Duodenal mucosa (tissue), 2 donors: ENCODE data around the gene AVEN.

Experiments used
- H3K27ac ChIP-seq: one replicate; pipeline ENCODE4 v1.7.0; 2013; ENCODE audit warnings: low read depth, low read length
- H3K27me3 ChIP-seq, 2 donors: one replicate each; pipeline ENCODE4 v1.7.0; 2013; ENCODE audit warnings: low read length in 2 of 2, control low read depth in 1 of 2; ENCODE audit not compliant: insufficient read depth in 2 of 2, control insufficient read depth in 1 of 2
- H3K36me3 ChIP-seq, 2 donors: one replicate each; pipeline ENCODE4 v1.7.0; 2013; ENCODE audit warnings: low read length in 2 of 2, control low read depth in 1 of 2; ENCODE audit not compliant: insufficient read depth in 2 of 2, control insufficient read depth in 1 of 2
- H3K4me1 ChIP-seq, 2 donors: one replicate each; pipeline ENCODE4 v1.7.0; 2013; ENCODE audit warnings: low read length in 2 of 2, control low read depth in 1 of 2; ENCODE audit not compliant: insufficient read depth in 2 of 2, control insufficient read depth in 1 of 2
- H3K4me3 ChIP-seq, 2 donors: one replicate each; pipeline ENCODE4 v1.7.0; 2013; ENCODE audit warnings: low read length in 2 of 2, low read depth in 1 of 2
- H3K9ac ChIP-seq, 2 donors: one replicate each; pipeline ENCODE4 v1.7.0; 2013; ENCODE audit warnings: low read length in 2 of 2, low read depth in 1 of 2
- H3K9me3 ChIP-seq, 2 donors: one replicate each; pipeline ENCODE4 v1.7.0; 2013; ENCODE audit warnings: low read length in 2 of 2, control low read depth in 1 of 2; ENCODE audit not compliant: control insufficient read depth in 1 of 2

The AVEN gene

DNA sequence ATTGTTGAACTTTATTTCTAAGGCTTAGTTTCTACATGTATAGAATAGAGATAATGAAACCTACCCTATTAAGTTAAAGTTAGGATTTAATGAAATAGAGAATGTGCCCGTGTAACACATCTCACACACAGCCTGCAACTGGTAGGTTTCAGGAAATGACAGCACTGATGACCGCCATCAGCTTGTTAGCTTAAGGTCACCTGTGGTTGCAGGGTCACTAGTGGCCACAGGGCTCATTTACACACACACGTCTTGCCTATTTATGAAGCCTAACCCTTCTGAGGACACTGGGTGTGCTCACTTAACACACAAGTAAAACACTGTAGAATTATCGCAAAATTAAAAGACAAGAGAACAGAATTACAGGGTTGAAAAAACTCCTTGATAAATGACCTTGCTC is 50.6 kb downstream of the AVEN start:
- Histone ChIP-seq H3K27ac (no peak overlapping the region), H3K27me3 (no peaks in the 10 kb centered on the region), H3K4me3 (no peak overlapping the region), H3K4me1 (no peaks in the 10 kb centered on the region), H3K9ac (no peak overlapping the region), H3K36me3 (no peaks in the 10 kb centered on the region), H3K9me3 (no peaks in the 10 kb centered on the region)

- Histone ChIP-seq H3K27me3 (no peaks in the 10 kb centered on the region), H3K4me1 (no peaks in the 10 kb centered on the region), H3K27ac (no peak overlapping the region), H3K9ac (no peak overlapping the region), H3K36me3 (no peaks in the 10 kb centered on the region), H3K9me3 (no peaks in the 10 kb centered on the region), H3K4me3 (no peak overlapping the region)
These were observed 51.6 kb downstream of the AVEN start for GRCh38 chr15:33987444-33987843.

DNA sequence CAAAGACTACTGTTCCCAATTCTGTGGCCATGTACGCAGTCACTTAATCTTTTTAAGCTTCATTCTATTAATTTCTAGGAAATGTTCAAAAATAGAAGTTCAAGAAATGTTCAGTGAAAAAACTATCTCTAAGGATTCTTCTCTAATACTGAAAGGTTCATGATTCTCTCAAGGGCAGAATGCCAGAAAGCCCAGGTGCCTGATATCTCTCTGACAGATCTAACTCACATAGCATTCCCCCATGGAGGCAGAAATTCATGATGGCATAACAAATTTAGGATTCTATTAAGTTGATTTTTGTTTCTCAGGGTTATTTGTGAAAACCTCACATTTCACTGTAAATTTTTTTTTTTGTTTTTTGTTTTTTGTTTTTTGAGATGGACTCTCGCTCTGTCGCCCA is 53.3 kb downstream of the AVEN start:
- no peaks in the 10 kb centered on the region for H3K9me3 ChIP-seq

DNA sequence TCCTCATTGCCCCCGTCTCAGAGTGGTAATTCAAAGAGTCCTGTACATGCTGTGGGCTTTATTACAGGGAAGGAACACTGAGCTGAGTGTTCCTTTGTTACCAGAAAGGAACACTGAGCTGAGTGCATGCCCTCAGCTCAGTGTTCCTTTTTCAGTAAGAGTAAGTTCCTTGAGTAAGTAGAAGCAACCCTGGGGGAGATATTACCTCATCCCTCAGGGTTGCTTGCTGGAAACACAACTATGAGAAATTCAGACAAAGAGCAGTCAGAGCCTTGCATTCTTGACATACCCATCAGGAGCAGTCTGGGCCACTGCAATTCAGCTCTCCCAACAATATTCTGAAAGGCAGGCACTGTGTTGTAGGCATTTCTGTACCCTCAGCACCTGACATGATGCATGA is 53.7 kb downstream of the AVEN start:
- H3K4me1 ChIP-seq = no peaks in the 10 kb centered on the region
- no peak overlapping the region for H3K27ac ChIP-seq
- H3K9ac ChIP-seq = no peak overlapping the region
- no peaks in the 10 kb centered on the region for H3K9me3 ChIP-seq
- no peaks in the 10 kb centered on the region for H3K27me3 ChIP-seq
- no peak overlapping the region for H3K4me3 ChIP-seq
- no peaks in the 10 kb centered on the region for H3K36me3 ChIP-seq

More for the DNA sequence above, 53.3 kb downstream of the AVEN start:
- H3K36me3 ChIP-seq = no peaks in the 10 kb centered on the region
- no peaks in the 10 kb centered on the region for H3K27me3 ChIP-seq
- H3K4me3 ChIP-seq = no peak overlapping the region
- H3K27ac ChIP-seq = no peak overlapping the region
- no peak overlapping the region for H3K9ac ChIP-seq
- H3K4me1 ChIP-seq = no peaks in the 10 kb centered on the region

GRCh38 chr15:33982516-33982915 is 56.5 kb downstream of the AVEN start:
- Histone ChIP-seq H3K4me3 (no peak overlapping the region), H3K36me3 (no peaks in the 10 kb centered on the region), H3K9ac (no peak overlapping the region), H3K4me1 (no peaks in the 10 kb centered on the region), H3K27me3 (no peaks in the 10 kb centered on the region), H3K27ac (no peak overlapping the region), H3K9me3 (no peaks in the 10 kb centered on the region)

- no peaks in the 10 kb centered on the region for H3K27me3 ChIP-seq
- H3K9ac ChIP-seq = no peak overlapping the region
- no peaks in the 10 kb centered on the region for H3K4me1 ChIP-seq
- H3K36me3 ChIP-seq = no peaks in the 10 kb centered on the region
- no peak overlapping the region for H3K27ac ChIP-seq
- H3K4me3 ChIP-seq = no peak overlapping the region
- no peaks in the 10 kb centered on the region for H3K9me3 ChIP-seq
These were observed 58.8 kb downstream of the AVEN start for GRCh38 chr15:33980159-33980558.

- Histone ChIP-seq H3K27me3 (no peaks in the 10 kb centered on the region), H3K27ac (no peak overlapping the region), H3K4me1 (no peaks in the 10 kb centered on the region), H3K9me3 (no peaks in the 10 kb centered on the region), H3K9ac (no peak overlapping the region), H3K4me3 (no peak overlapping the region), H3K36me3 (no peaks in the 10 kb centered on the region)
These were observed 63.9 kb downstream of the AVEN start for GRCh38 chr15:33975022-33975565.

DNA sequence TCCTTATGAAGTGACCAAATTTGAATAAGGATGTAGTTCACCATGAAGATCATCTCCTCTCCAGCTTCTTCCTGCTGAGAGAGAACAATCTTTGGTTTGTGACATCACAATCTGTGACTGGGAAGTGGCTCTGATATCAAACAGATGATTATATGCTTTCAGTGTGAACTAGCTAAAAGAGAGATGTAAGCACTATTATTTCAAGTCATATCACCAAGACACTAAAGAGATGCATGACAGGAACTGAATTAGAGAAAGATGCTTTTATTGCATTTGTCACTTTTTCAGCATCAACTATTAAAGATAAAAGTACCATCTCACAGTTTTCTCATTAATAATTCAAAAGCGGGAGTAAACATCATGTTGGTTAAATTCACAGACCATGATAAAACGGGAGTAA is 67.2 kb downstream of the AVEN start:
- Histone ChIP-seq H3K9ac (no peak overlapping the region), H3K4me3 (no peak overlapping the region), H3K9me3 (no peaks in the 10 kb centered on the region), H3K36me3 (no peaks in the 10 kb centered on the region), H3K4me1 (no peaks in the 10 kb centered on the region), H3K27ac (no peak overlapping the region), H3K27me3 (no peaks in the 10 kb centered on the region)

- Histone ChIP-seq H3K9ac (no peak overlapping the region), H3K4me1 (no peaks in the 10 kb centered on the region)
These were observed 70.2 kb downstream of the AVEN start for GRCh38 chr15:33968821-33969220.

GRCh38 chr15:33968224-33968623 is 70.8 kb downstream of the AVEN start, which contains the start of gene CHRM5:
Gene CHRM5 (plus strand): TSS chr15:33968497. CDS start chr15:34062718, 94,221 bp downstream.
- no peaks in the 10 kb centered on the region for H3K9me3 ChIP-seq
- no peak within 1 kb of the TSS for H3K9ac ChIP-seq
- H3K27me3 ChIP-seq = no peaks in the 10 kb centered on the region
- no peak within 1 kb of the TSS for H3K4me3 ChIP-seq
- H3K4me1 ChIP-seq = no peaks in the 10 kb centered on the region
- H3K27ac ChIP-seq = no peak within 1 kb of the TSS
- no peaks in the 10 kb centered on the region for H3K36me3 ChIP-seq

More at GRCh38 chr15:33968821-33969220, 70.2 kb downstream of the AVEN start:
- no peaks in the 10 kb centered on the region for H3K36me3 ChIP-seq
- H3K27ac ChIP-seq = no peak overlapping the region
- no peaks in the 10 kb centered on the region for H3K27me3 ChIP-seq
- H3K4me3 ChIP-seq = no peak overlapping the region
- H3K9me3 ChIP-seq = no peaks in the 10 kb centered on the region

DNA sequence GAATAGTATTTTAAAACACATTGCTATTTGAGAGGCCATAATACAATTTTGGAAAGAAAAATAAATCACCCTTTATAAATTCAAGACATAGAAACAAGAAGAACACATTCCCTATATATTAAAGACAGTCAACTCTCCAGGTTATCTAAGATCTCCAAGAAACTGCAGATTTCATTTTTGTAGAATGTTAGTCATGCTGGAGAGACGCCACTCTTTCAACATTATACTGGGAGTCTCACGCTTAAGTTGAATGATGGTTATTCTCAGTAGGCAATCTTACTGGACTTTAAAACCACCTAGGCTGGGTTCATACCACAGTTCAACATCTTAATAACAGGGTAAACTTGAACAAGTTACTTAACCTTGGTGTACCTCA is 74.4 kb downstream of the AVEN start:
- no peak overlapping the region for H3K27ac ChIP-seq
- H3K9ac ChIP-seq = no peak overlapping the region
- no peaks in the 10 kb centered on the region for H3K36me3 ChIP-seq
- H3K4me1 ChIP-seq = no peaks in the 10 kb centered on the region
- no peaks in the 10 kb centered on the region for H3K27me3 ChIP-seq
- H3K9me3 ChIP-seq = no peaks in the 10 kb centered on the region
- H3K4me3 ChIP-seq = no peak overlapping the region
